GM21390 (cell line): ENCODE measurements around the gene DNMT1.
"Not testable (repeated sequence)": the region's sequence is repeated elsewhere in the genome, so short reads cannot be mapped to it uniquely, and the experiment has no call there.

Experiments
- ATAC-seq: cut with Tn5 transposase; IDR thresholded peaks from one replicate; pipeline ENCODE4 v1.9.1; 2021; ENCODE audit not compliant: unreplicated experiment

DNMT1 gene

DNA sequence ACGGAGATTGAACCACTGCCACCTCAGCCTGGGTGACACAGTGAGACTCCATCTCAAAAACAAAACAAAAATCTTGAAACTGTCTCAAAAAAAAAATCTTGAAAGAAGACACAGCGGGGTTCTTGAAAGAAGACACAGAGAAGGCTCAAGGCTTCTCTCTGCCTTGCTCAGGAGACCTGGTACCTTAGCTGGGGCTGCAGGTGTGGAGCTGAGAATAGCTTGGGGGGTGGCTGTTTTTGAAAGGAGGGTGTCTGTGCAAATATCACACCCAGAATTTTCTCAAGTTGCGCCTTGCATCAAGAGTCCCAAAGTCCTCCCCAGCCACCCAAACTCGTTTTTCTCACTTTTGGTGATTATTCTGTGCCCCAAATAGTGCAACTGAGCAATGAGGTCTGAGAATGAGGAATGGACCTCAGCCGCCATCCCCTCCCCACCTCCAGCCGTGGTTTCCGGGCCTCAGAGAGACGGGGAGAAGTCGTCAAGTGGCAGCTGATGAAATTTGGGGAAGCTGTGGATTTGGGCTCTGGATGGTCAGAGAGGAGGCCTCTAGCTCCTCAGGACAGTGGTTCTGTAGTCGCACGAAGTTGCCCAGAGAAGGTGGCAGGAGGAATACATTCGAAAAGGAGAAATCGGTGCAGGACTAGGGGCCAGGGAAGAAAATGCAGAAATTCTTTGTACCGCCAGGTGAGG is 27.6 kb upstream of the DNMT1 start:
- no peak for ATAC-seq

GRCh38 chr19:10220695-10221094 is 25.9 kb upstream of the DNMT1 start:
- ATAC-seq, result no peak

GRCh38 chr19:10219678-10220077 is 24.9 kb upstream of the DNMT1 start:
- no peak for ATAC-seq

GRCh38 chr19:10217085-10217484 is 22.3 kb upstream of the DNMT1 start:
- no peak for ATAC-seq

DNA sequence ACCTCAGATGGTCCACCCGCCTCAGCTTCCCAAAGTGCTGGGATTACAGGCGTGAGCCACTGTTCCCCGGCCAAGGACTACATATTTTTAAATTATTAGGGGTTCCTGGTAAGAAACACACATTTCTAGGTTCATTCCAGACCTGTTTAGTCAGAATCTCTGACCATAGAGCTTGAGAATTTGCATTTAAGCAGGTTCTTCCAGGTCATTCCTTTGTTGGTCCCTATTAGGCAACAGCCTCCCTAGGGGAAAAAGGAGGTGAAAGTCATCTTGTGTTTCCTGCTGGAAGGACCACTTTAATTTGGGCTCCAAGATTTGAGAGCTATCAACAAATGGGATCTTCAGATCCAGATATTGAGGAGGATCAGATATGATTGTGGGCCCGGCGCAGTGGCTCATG is 20.0 kb upstream of the DNMT1 start:
- no peak for ATAC-seq

DNA sequence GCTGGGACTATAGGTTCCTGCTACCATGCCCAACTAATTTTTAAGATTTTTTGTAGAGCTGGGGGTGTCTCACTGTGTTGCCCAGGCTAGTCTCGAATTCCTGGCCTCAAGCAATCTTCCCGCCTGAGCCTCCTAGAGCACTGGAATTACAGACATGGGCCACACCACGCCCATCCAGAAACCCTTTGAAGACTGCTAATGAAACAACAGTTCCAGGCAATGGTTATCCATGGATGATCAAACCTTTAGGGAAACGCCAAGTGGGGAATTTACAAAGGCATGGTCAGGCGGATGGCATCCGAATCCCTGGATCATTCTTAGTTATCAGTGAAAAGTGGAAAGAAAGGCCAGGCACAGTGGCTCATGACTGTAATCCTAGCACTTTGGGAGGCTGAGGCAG is 16.9 kb upstream of the DNMT1 start:
- no peak for ATAC-seq

GRCh38 chr19:10211061-10211460 is 16.3 kb upstream of the DNMT1 start:
- ATAC-seq, result no peak

DNA sequence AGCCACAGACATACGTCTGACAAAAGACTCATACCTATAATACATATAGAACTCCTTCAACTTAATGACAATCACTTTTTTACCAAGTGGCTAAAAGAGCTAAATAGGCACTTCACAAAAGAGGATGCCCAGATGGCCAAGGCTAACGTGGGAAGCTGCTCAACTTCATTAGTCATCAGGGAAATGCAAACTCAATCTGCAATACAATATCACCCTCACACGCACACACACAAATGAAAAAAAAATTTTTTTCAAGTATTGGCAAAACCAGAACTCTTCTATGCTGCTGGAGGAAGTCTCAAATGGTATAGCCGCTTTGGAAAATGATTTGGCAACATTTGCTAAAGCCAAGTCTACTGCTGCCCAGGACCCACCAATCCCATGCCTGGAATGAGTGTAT is 14.6 kb upstream of the DNMT1 start:
- ATAC-seq, result no peak

DNA sequence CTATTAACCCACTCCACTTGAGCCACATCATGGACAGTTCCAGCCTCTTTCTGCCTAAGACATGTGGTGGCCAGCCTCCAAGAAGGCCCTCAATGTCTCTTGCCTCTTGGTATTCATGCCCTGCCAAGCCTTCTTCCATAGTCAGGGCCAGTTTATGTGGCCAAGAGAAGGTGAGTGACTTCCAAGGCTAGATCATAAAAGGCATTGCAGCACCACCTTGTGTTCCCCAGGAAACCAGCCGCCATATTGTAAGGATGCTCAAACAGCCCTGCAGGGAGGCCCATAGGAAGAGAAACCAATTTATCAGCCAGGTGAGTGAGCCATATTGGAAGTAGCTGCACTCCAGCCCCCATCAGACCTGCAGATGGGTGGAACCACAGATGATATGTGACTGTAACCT is 12.3 kb upstream of the DNMT1 start:
- no peak for ATAC-seq

DNA sequence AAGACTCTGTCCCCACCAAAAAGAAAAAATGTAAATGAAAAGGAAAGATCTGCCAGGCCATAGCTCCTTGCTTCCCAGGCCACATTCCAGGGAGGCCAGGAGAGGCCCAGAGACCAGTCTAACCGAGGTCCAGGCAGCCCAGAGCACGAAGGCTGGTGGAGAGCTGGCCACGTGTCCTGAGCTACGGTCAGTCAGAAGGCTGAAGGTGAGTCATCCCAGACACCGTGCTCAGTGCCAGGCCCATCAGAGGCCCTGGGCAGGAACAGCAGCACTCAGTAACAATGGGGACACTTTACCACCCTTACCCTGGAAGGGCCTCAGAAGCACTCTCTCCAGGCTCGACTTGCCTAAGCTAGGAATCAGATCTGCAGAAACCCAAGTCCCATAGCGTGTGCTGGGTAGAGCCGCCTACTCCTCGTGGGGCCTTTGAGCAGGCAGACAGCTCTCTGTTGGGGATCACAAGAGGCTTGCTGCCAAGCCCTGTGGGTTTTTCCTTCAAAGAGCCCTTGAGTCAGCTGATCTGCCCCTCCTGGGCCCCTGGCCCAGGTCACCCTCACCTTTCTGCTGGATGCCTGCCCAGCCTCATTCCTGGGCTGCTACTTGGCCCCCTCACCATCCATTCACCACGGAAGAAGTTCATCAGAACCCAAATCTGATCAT is 11.6 kb upstream of the DNMT1 start:
- no peak for ATAC-seq

DNA sequence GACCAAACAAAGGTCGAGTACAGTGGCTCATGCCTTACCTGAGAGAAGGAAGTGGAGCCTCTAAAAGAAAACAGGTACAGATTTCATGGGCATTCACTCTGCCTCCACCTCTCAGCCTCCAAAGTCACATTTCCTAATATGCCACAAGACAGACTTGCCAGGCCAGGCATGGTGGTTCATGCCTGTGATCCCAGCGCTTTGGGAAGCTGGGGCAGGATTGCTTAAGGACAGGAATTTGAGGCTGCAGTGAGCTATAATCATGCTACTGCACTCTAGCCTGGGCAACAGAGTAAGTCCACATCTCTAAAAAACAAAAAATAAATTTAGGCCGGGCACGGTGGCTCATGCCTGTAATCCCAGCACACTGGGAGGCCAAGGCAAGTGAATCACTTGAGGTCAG is 10.9 kb upstream of the DNMT1 start:
- no peak for ATAC-seq

DNA sequence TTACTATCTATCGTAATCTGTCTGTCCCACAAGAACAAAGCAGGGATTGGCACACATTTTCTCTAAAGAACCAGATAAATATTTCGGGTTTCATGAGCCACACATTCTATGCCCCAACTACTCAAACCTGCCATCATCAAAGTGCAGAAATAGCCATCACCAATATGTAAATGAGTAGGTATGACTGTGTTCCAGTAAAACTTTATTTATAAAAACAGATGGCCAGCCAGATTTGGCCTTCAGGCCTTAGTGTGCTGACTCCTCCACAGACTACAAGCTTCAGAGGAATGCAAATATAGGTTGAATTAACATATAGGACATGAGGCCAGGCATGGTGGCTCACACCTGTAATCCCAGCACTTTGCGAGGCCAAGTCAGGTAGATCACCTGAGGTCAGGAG is 8.9 kb upstream of the DNMT1 start:
- ATAC-seq, result no peak

- no peak for ATAC-seq
Measured at GRCh38 chr19:10201176-10201575, 6.4 kb upstream of the DNMT1 start.

DNA sequence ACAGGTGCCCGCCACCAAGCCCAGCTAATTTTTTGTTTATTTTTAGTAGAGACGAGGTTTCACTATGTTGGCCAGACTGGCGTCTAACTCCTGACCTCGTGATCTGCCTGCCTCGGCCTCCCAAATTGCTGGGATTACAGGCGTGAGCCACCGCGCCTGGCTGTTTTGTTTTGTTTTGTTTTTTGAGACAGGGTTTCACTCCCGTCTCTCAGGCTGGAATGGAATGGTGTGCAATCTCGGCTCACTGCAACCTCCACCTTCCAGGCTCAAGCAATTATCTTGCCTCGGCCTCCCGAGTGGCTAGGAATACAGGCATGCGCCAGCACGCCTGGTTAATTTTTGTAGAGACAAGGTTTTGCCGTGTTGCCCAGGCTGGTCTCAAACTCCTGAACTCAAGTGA is 5.3 kb upstream of the DNMT1 start:
- not testable (repeated sequence) for ATAC-seq

GRCh38 chr19:10198889-10199644 is 4.3 kb upstream of the DNMT1 start:
- not testable (repeated sequence) for ATAC-seq

DNA sequence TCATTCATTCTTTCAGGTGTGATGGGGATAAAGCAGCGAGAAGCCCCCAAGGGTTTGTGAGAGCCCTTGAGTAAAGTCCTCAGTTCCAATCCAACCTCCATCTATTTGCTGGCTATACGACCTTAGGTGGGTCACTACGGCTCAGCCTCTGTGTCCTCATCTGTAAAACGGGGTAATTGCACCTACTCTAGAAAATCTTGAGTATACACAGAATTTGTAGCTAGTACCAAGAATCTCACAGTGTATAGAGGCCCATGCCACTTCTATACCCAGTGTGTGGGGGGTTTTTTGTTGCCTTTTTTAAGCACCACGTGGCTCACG is 406 bp upstream of the DNMT1 start:
- ATAC-seq, result peak; percentile 15

DNA sequence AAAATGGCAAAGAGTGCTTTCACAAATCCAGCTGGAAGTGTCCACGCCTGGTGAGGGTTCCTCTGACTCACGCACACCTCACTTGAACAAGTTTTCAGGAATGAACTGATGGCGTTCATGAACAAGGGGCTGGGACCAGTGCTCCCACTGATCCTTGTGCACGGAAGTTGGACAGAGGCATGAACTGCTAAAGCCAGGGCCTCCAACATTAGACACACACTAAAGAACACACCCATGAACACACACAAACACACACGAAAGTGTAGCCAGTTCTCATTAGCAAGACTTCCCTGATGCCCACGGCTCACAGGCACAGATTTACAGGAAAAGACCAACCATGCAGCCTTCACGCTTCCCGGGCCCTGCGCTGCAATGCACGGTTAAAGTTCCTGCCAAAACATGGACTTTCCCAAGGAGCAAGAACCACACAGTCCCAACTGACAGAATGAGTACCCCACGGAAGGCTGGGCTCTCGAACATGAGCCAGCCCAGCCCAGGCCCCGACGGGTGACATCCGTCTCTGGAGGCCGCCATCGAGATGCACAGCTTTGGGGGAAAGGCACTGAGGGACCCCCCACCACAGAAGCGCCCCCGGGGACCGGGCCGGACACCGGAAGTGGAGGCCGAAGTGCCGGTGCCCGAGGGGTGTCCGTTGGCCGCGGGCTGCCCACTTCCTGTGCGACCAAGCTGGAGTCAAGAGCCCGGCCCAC is 808 bp downstream of the DNMT1 start:
- peak; percentile 9 for ATAC-seq

- no peak for ATAC-seq
Measured at GRCh38 chr19:10192922-10193321, 1.8 kb downstream of the DNMT1 start.

DNA sequence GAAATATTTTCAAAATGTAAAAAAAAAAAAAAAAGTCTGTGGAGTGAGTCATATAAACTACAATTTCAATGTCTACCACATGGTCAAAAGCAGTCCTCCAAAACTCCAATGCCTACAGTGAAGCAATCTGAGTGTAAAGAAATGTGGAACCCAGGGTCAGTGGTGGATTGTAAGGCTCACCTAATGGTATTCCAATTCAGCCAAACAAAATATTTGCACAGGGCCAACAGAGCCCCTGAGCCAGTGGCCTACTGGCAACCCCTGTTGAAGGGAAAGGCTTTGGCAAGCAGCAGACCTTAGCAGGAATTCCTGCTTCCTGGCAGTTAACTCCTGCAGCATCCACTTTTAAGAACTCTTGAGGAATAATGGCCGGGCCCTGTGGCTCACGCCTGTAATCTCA is 3.4 kb downstream of the DNMT1 start:
- no peak for ATAC-seq

GRCh38 chr19:10190026-10190425 is 4.7 kb downstream of the DNMT1 start:
- ATAC-seq, result no peak

DNA sequence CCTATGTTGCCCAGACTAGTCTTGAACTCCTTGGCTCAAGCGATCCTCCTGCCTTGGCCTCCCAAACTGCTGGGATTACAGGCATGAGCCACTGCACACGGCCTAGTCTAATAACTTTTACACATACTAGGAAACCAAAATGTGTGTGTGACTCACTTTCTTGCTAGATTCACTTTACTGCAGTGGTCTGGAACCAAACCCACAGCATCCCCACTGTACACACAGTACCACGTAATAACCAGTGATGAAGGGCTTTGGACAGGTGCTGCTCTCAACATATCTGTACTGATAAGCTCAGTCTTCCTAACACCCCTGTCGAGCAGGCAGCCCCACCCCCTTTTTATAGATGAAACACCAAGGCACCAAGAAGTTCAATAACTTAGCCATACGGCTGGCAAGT is 5.1 kb downstream of the DNMT1 start:
- no peak for ATAC-seq

GRCh38 chr19:10187315-10187714 is 7.4 kb downstream of the DNMT1 start:
- ATAC-seq, result no peak
